HG03095 (cell line): ENCODE data around the gene CAMLG.

Experiments used
- ATAC-seq: cut with Tn5 transposase; IDR thresholded peaks from one replicate; pipeline ENCODE4 v1.9.1; 2021; ENCODE audit warnings: moderate library complexity; ENCODE audit not compliant: unreplicated experiment

CAMLG gene

GRCh38 chr5:134777366-134777765 lies 39.0 kb downstream of the CAMLG start:
- no peak for ATAC-seq

GRCh38 chr5:134784241-134784920 lies 46.0 kb downstream of the CAMLG start:
- ATAC-seq = no peak

- ATAC-seq = no peak
Observed at GRCh38 chr5:134784946-134785620, 46.7 kb downstream of the CAMLG start.

- ATAC-seq = no peak
Observed at GRCh38 chr5:134787692-134788091, 49.3 kb downstream of the CAMLG start.

- no peak for ATAC-seq
Observed at GRCh38 chr5:134791580-134791979, 53.2 kb downstream of the CAMLG start.

- ATAC-seq = no peak
Observed at GRCh38 chr5:134792286-134792685, 53.9 kb downstream of the CAMLG start.

GRCh38 chr5:134793111-134793510 lies 54.8 kb downstream of the CAMLG start:
- no peak for ATAC-seq

- ATAC-seq = no peak
Observed at GRCh38 chr5:134794082-134794481, 55.7 kb downstream of the CAMLG start.

- no peak for ATAC-seq
Observed at GRCh38 chr5:134794819-134795218, 56.5 kb downstream of the CAMLG start.

GRCh38 chr5:134798468-134798867 lies 60.1 kb downstream of the CAMLG start:
- ATAC-seq = no peak
